ENCODE data around the gene NKX1-2. TPM values are rescaled to one million over a fixed set of nuclear protein-coding genes. Genes with fewer than 3 reads are reported as not detected.
A peak's percentile ranks its signal among the peaks of the same experiment; 100 is the strongest.

The NKX1-2 gene
- total RNA-seq, 1 donor from 2014 or later = not detected

GRCh38 chr10:124408357-124408756, 41.5 kb downstream of the NKX1-2 start:
- H3K4me1 Mint-ChIP-seq = peaks cover 6% of the 10 kb centered on the region
- DNase-seq = no peak
- CTCF ChIA-PET = interaction anchor here (1.3 kb wide), 2 partner anchors 19 to 414 kb away, joined by 4 to 5 read pairs; no protein-coding TSS in a partner anchor
- H3K27ac Mint-ChIP-seq = no peak overlapping the region
- peaks cover 53% of the 10 kb centered on the region for H3K36me3 Mint-ChIP-seq (ENCODE audit: low read depth)
- ATAC-seq (ENCODE audit: low read depth) = no peak
- POLR2A ChIA-PET = no interaction called here
- intact Hi-C loops (cut with micrococcal nuclease) = no loop called here
- H3K9me3 Mint-ChIP-seq = no peaks in the 10 kb centered on the region
- no peaks in the 10 kb centered on the region for H3K27me3 Mint-ChIP-seq
- H3K4me3 Mint-ChIP-seq = no peak overlapping the region
- no peak for TF ChIP-seq CTCF (IDR thresholded peaks at IDR 0.05)

- intact Hi-C loops (cut with micrococcal nuclease) = no loop called here
- peaks cover 61% of the 10 kb centered on the region for H3K36me3 Mint-ChIP-seq (ENCODE audit: low read depth)
- no peaks in the 10 kb centered on the region for H3K9me3 Mint-ChIP-seq
- POLR2A ChIA-PET = no interaction called here
- H3K4me1 Mint-ChIP-seq = peaks cover 9% of the 10 kb centered on the region
- ATAC-seq (ENCODE audit: low read depth) (no peak), DNase-seq (no peak)
- H3K4me3 Mint-ChIP-seq = no peak overlapping the region
- CTCF ChIA-PET = interaction anchor here (0.5 to 0.9 kb wide), 2 partner anchors 119 to 413 kb away, joined by 3 read pairs; no protein-coding TSS in a partner anchor
- TF ChIP-seq CTCF (IDR thresholded peaks at IDR 0.05) = no peak
- H3K27me3 Mint-ChIP-seq = no peaks in the 10 kb centered on the region
- no peak overlapping the region for H3K27ac Mint-ChIP-seq
Observed at GRCh38 chr10:124407456-124407855, 42.4 kb downstream of the NKX1-2 start.

GRCh38 chr10:124403548-124403947, 46.3 kb downstream of the NKX1-2 start:
- ATAC-seq (ENCODE audit: low read depth) (peak; percentile 100), DNase-seq (no peak)
- Mint-ChIP-seq H3K4me3 (no peak overlapping the region), H3K27ac (peak overlapping the region; percentile 59), H3K9me3 (no peaks in the 10 kb centered on the region), H3K4me1 (peaks cover 9% of the 10 kb centered on the region), H3K27me3 (no peaks in the 10 kb centered on the region), H3K36me3 (ENCODE audit: low read depth) (peaks cover 67% of the 10 kb centered on the region)
- POLR2A ChIA-PET = interaction anchor here (0.6 to 1.6 kb wide), 3 partner anchors 13 to 237 kb away, joined by 5 to 7 read pairs (median 6); partner anchors contain the start of gene OAT
- CTCF ChIA-PET = interaction anchor here (0.6 to 2.9 kb wide), 16 partner anchors 9 to 821 kb away, joined by 3 to 55 read pairs (median 4); partner anchors contain the start of genes LHPP and OAT
- TF ChIP-seq CTCF (IDR thresholded peaks at IDR 0.05) = no peak
- intact Hi-C loops (cut with micrococcal nuclease) = loop anchor here (1.0 kb wide), 5 partner anchors 14 to 821 kb away; partner anchors contain the start of gene OAT

DNA sequence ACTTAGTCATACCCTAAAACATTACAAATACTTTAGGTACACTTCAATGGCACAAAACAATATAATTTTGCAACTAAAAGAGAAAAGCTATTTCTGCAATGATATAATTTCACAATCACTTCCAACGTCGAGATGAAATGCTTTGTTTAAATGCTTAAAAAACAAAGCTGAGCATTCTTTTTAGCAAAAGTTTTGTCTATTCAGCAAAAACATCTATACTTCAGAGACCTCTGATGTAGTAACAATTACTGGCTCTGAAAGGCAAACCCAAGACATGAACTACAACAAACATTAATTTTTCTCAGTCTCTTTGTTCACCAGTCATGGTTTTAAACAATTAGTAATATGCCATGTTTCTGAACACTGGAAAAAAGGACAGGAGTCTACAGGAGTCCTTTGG, 47.6 kb downstream of the NKX1-2 start:
- intact Hi-C loops (cut with micrococcal nuclease) = no loop called here
- no peak for TF ChIP-seq CTCF (IDR thresholded peaks at IDR 0.05)
- H3K4me3 Mint-ChIP-seq = no peak overlapping the region
- no peaks in the 10 kb centered on the region for H3K9me3 Mint-ChIP-seq
- H3K36me3 Mint-ChIP-seq (ENCODE audit: low read depth) = peaks cover 67% of the 10 kb centered on the region
- H3K4me1 Mint-ChIP-seq = peaks cover 9% of the 10 kb centered on the region
- no peak for DNase-seq
- no peak for ATAC-seq (ENCODE audit: low read depth)
- H3K27me3 Mint-ChIP-seq = no peaks in the 10 kb centered on the region
- POLR2A ChIA-PET = no interaction called here
- no peak overlapping the region for H3K27ac Mint-ChIP-seq
- CTCF ChIA-PET = interaction anchor here (3.1 kb wide), 1 partner anchor 408 kb away, joined by 12 read pairs; no protein-coding TSS in a partner anchor

DNA sequence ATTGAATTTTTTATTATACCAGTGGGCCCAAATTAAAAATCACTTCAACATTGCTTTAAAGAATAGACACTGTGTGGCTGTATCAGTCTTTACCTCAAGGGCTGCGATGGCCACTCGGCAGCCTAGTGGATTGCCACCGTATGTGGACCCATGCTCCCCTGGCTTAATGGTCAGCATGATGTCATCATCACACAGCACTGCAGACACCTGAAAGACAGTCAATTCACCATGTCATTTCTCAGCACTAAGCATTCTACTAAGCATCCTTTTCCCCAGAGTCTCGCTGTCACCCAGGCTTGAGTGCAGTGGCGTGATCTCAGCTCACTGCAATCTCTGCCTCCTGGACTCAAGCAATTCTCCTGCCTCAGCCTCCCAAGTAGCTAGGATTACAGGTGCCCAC, 48.2 kb downstream of the NKX1-2 start:
- no peak overlapping the region for H3K27ac Mint-ChIP-seq
- ATAC-seq (ENCODE audit: low read depth) (no peak), DNase-seq (no peak)
- H3K4me1 Mint-ChIP-seq = peaks cover 9% of the 10 kb centered on the region
- no peaks in the 10 kb centered on the region for H3K27me3 Mint-ChIP-seq
- intact Hi-C loops (cut with micrococcal nuclease) = no loop called here
- ChIA-PET POLR2A (no interaction called here), CTCF (interaction anchor here (3.1 kb wide), 1 partner anchor 407 kb away, joined by 12 read pairs; no protein-coding TSS in a partner anchor)
- H3K4me3 Mint-ChIP-seq = no peak overlapping the region
- no peaks in the 10 kb centered on the region for H3K9me3 Mint-ChIP-seq
- peaks cover 64% of the 10 kb centered on the region for H3K36me3 Mint-ChIP-seq (ENCODE audit: low read depth)
- no peak for TF ChIP-seq CTCF (IDR thresholded peaks at IDR 0.05)

Other genes starting within 250 kb of the NKX1-2 start
- gene OAT, start 31.1 kb downstream of the NKX1-2 start, total RNA-seq = 19.6 and 20.1 TPM in 2 replicates
- 21.0 and 22.9 TPM in 2 replicates for gene LHPP, start 11.8 kb upstream of the NKX1-2 start, total RNA-seq

All from activated B cell treated with CpG ODN at 0.5 μM for 24 hours (primary cell).